Measurements from ENCODE around the gene CD52.

DNA sequence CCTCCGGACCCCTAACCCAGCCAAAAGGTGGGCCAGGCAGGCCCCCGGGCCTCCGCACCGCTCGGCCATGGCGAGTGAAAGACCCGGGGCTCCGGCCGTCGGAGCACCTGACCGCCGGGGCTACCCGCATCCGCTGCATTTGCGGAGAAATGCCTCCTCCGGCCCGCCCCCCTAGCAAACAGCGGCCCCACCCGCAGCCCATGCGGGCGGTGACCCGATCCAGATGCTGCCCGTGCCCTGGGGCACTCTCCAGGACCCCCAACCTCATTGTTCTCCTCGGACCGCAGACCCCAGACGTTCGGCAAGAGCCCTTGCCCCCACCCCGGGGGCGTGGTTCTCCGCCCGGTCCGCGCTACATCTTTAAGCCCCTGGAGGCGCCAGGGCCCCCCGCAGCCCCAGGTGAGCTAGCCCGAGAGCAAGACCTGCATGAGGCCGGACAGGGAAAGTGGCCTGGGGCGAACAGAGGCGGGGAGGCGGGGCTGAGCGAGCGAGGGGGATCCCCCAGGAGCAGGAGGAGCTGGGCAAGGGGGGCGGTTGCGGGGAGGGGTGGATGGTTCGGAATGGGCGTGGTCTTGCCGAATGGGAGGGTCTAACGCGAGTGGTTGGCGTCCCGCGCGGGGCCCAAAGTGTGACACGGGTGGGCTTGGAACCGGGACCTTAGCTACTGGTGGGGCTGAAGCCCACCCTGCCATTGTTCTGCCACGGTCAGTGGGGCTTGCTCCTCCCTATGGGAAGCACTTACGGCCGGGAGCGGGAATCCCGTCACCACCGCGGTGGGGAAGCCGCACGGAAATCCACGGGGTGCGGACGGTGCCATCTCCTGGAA is 42.4 kb downstream of the CD52 start:
- no peak for TF ChIP-seq CTCF (IDR thresholded peaks at IDR 0.05)
- no peak for TF ChIP-seq POLR2AphosphoS5 (IDR thresholded peaks at IDR 0.05; ENCODE audit: low read depth, low read length)

Measured in Panc1 (cell line).